Colonic mucosa (tissue), 4 donors: ENCODE measurements around the gene NPPA. TPM values are rescaled to one million over a fixed set of nuclear protein-coding genes. Genes with fewer than 3 reads are reported as not detected.
"Not testable (repeated sequence)": the region's sequence is repeated elsewhere in the genome, so short reads cannot be mapped to it uniquely, and the experiment has no call there.

ENCODE experiments used
- DNase-seq: peaks from one replicate; pipeline ENCODE4 v3.0.0-alpha.2; 2020
- H3K27ac ChIP-seq: fragments of 200-600 bp; one replicate; pipeline ENCODE4 v1.8.0; 2021
- H3K27me3 ChIP-seq: fragments of 200-600 bp; one replicate; pipeline ENCODE4 v1.8.0; 2021
- H3K36me3 ChIP-seq: fragments of 200-600 bp; one replicate; pipeline ENCODE4 v1.8.0; 2021
- H3K4me1 ChIP-seq: fragments of 200-600 bp; one replicate; pipeline ENCODE4 v1.8.0; 2021; ENCODE audit warnings: mild to moderate bottlenecking
- H3K4me3 ChIP-seq: fragments of 200-600 bp; one replicate; pipeline ENCODE4 v1.8.0; 2021
- H3K9ac ChIP-seq, 2 donors: one replicate each; pipeline ENCODE4 v1.7.0; 2013; ENCODE audit warnings: control low read depth in 2 of 2, low read depth in 2 of 2, low read length in 2 of 2
- H3K9me3 ChIP-seq: fragments of 200-600 bp; one replicate; pipeline ENCODE4 v1.8.0; 2021
- CTCF ChIP-seq: fragments of 200-600 bp; IDR thresholded peaks from one replicate; pipeline ENCODE4 v1.8.0; 2022; ENCODE audit warnings: antibody characterized with exemption, mild to moderate bottlenecking
- intact Hi-C: fragments of 100-400 bp; cut with DNase I; formaldehyde crosslinking; loops from one replicate; pipeline ENCODE4 v1.14.1; 2022
- total RNA-seq, 2 donors: library from RNA; stranded (reverse); fragmentation: NEBNext Ultra II Directional in 1 of 2; extraction: Animal tissue kit (Norgen Biotek cat#: 25700) in 1 of 2; gene quantifications; one replicate each; pipeline ENCODE4 v1.2.1, GENCODE V29; 2021
- donor health status: healthy.
- donor health status: DM: no; HTN: no; CAD: no.
- donor health status: DM: no; HTN: no; CAD: no.

The NPPA gene
- 1 to 10 TPM in 1 of 2 donors, not detected in 1; 3.1 TPM for total RNA-seq

- Histone ChIP-seq H3K27me3 (no peaks in the 10 kb centered on the region), H3K4me3 (no peak within 1 kb of the TSS), H3K4me1 (no peaks in the 10 kb centered on the region), H3K27ac (no peak within 1 kb of the TSS), H3K36me3 (no peaks in the 10 kb centered on the region), H3K9me3 (no peaks in the 10 kb centered on the region), H3K9ac (no peak within 1 kb of the TSS)
- intact Hi-C loops: no loop called here
- no peak for DNase-seq
- no peak for TF ChIP-seq CTCF
These were observed at the start of gene NPPA for GRCh38 chr1:11847667-11848372. Gene NPPA (minus strand): TSS chr1:11847783. CDS start chr1:11847684, 99 bp downstream.

GRCh38 chr1:11894501-11894900 is 46.9 kb upstream of the NPPA start:
- H3K4me3 ChIP-seq, H3K9ac ChIP-seq, DNase-seq, H3K9me3 ChIP-seq, H3K36me3 ChIP-seq, intact Hi-C loops, H3K27ac ChIP-seq, H3K4me1 ChIP-seq: not testable (repeated sequence)
- peaks cover 17% of the 10 kb centered on the region for H3K27me3 ChIP-seq

- peak; percentile 85 for TF ChIP-seq CTCF
- Histone ChIP-seq H3K9me3 (no peaks in the 10 kb centered on the region), H3K4me1 (no peaks in the 10 kb centered on the region), H3K9ac (no peak overlapping the region), H3K4me3 (no peak overlapping the region), H3K36me3 (no peaks in the 10 kb centered on the region), H3K27me3 (peaks cover 10% of the 10 kb centered on the region), H3K27ac (no peak overlapping the region)
- DNase-seq: peak; percentile 63
- intact Hi-C loops: loop anchor here (2.0 kb wide), 1 partner anchor 55 kb away; no protein-coding TSS in a partner anchor
These were observed 46.3 kb upstream of the NPPA start for GRCh38 chr1:11893907-11894251.

- no peak for DNase-seq
- Histone ChIP-seq H3K9ac (no peak overlapping the region), H3K9me3 (no peaks in the 10 kb centered on the region), H3K27ac (no peak overlapping the region), H3K4me3 (no peak overlapping the region), H3K27me3 (no peaks in the 10 kb centered on the region), H3K36me3 (no peaks in the 10 kb centered on the region), H3K4me1 (no peaks in the 10 kb centered on the region)
- TF ChIP-seq CTCF: no peak
- intact Hi-C loops: loop anchor here (2.0 kb wide), 1 partner anchor 53 kb away; no protein-coding TSS in a partner anchor
These were observed 44.0 kb upstream of the NPPA start for GRCh38 chr1:11891433-11892186.

GRCh38 chr1:11888877-11889208 is 41.3 kb upstream of the NPPA start:
- Histone ChIP-seq H3K4me3 (no peak overlapping the region), H3K27me3 (no peaks in the 10 kb centered on the region), H3K9me3 (no peaks in the 10 kb centered on the region), H3K9ac (no peak overlapping the region), H3K27ac (no peak overlapping the region), H3K36me3 (no peaks in the 10 kb centered on the region), H3K4me1 (no peaks in the 10 kb centered on the region)
- intact Hi-C loops: no loop called here
- no peak for TF ChIP-seq CTCF
- no peak for DNase-seq
